ENCODE results near the gene IBA57. TPM values are rescaled to one million over a fixed set of nuclear protein-coding genes. Genes with fewer than 3 reads are reported as not detected.
"Not testable (repeated sequence)": the region's sequence is repeated elsewhere in the genome, so short reads cannot be mapped to it uniquely, and the experiment has no call there.

IBA57 gene
- total RNA-seq, 3 donors from 2014 or later: 11.5 to 12.9 (median 11.8) TPM

DNA sequence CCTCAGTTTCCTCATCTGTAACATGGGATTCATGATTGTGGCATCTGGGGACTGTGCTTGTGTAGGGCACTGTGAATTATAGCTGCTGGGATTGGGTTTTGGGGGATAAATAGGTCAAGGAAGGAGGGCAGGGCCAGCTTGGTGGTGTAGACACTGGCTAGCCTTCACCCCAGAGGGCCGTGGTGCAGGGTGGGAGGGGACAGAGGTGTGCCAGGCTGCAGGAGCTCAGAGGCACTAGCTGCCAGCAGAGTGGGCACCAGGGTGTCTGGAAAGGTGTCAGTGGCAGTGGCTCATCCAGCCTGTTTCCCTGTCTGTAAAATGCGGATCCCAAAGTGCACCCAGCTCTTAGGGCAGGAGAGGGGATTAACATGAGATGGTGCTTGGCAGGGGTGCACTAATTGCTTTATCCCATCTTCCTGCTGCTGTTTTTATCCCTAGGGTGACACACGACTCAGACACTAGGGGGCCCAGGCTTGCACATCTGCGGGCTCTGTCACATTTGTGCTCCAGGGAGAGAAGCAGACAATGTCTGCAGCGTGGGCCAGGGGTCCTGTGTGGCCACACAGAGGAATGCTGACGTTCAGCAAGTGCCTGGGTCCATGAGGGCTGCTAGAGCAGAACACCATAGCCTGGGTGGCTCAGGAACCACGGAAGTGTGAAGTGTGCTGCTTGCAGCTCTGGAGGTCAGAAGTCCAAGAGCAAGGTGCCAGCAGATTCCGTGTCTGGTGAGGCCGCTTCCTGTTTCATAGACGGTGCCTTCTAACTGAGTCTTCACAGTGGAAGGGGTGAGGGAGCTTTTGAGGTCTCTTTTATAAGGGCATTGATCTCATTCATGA lies 61.6 kb downstream of the IBA57 start:
- peak; percentile 96 for ATAC-seq
- H3K9me3 ChIP-seq: peaks cover 9% of the 10 kb centered on the region
- H3K4me3 ChIP-seq: no peak overlapping the region
- no peaks in the 10 kb centered on the region for H3K36me3 ChIP-seq (ENCODE audit: low read depth)
- no peaks in the 10 kb centered on the region for H3K4me1 ChIP-seq (ENCODE audit: low read depth)
- intact Hi-C loops (cut with DNase I, micrococcal nuclease): no loop called here
- TF ChIP-seq, protein P1, sequence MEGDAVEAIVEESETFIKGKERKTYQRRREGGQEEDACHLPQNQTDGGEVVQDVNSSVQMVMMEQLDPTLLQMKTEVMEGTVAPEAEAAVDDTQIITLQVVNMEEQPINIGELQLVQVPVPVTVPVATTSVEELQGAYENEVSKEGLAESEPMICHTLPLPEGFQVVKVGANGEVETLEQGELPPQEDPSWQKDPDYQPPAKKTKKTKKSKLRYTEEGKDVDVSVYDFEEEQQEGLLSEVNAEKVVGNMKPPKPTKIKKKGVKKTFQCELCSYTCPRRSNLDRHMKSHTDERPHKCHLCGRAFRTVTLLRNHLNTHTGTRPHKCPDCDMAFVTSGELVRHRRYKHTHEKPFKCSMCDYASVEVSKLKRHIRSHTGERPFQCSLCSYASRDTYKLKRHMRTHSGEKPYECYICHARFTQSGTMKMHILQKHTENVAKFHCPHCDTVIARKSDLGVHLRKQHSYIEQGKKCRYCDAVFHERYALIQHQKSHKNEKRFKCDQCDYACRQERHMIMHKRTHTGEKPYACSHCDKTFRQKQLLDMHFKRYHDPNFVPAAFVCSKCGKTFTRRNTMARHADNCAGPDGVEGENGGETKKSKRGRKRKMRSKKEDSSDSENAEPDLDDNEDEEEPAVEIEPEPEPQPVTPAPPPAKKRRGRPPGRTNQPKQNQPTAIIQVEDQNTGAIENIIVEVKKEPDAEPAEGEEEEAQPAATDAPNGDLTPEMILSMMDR (IDR thresholded peaks at IDR 0.05): no peak
- peak in 2 of 3 donors; percentile 65 to 76 for DNase-seq

DNA sequence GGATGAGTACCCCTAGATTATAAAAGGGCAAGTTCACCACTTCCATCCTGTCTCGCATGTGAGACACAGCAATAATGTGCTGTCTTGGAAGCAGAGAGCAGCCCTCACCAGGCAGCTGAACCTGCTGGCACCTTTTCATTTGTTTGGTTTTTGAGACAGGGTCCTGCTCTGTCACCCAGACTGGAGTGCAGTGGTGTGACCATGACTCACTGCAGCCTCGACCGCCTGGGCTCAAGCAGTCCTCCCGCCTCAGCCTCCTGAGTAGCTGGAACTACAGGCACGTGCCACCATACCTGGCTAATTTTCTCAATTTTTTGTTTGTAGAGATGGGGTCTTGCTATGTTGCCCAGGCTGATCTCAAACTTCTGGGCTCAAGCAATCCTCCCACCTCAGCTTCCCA lies 62.5 kb downstream of the IBA57 start:
- H3K9me3 ChIP-seq; DNase-seq; intact Hi-C loops (cut with DNase I, micrococcal nuclease); H3K4me1 ChIP-seq (ENCODE audit: low read depth); ATAC-seq; H3K36me3 ChIP-seq (ENCODE audit: low read depth); H3K4me3 ChIP-seq: not testable (repeated sequence)

DNA sequence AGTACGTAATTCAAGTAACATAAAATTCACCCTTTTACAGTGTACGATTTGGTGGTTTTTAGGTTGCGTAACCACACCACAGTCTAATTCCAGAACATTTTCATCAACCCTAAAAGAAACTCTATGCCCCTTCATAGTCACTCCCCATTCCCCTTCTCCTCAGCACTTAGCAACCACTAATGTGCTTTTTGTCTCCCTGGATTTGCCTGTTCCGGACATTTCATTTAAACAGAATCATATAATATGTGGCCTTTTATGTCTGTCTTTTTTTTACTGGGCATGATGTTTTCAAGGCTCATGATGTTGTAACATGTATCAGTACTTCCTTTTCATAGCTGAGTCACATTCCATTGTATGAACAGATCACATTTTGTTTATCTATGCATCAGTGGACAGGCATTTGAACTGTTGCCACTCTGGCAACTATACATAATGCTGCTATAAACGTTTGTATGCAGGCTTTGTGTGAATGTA lies 63.0 kb downstream of the IBA57 start:
- TF ChIP-seq, protein P1 (IDR thresholded peaks at IDR 0.05): no peak
- DNase-seq (no peak), ATAC-seq (peak; percentile 27)
- intact Hi-C loops (cut with DNase I, micrococcal nuclease): no loop called here
- Histone ChIP-seq H3K4me3 (no peak overlapping the region), H3K4me1 (ENCODE audit: low read depth) (no peaks in the 10 kb centered on the region), H3K9me3 (peaks cover 9% of the 10 kb centered on the region), H3K36me3 (ENCODE audit: low read depth) (no peaks in the 10 kb centered on the region)

DNA sequence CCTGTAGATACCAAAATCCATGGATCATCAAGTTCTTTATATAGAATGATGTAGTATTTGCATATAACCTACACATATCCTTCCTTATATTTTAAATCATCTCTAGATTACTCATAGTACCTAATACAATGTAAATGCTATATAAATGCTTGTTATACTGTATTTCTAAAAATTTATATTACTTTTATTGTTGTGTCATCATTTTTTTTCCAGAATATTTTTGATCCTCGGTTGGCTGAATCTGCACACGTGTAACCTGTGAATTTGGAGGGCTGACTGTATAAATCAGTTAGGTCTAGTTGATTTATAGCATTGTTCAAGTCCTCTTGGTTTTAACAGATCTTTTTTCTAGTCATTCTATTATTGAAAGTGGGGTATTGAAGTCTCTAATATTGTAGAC lies 65.6 kb downstream of the IBA57 start:
- TF ChIP-seq, protein P1 (IDR thresholded peaks at IDR 0.05): no peak
- no peak for ATAC-seq
- intact Hi-C loops (cut with DNase I, micrococcal nuclease): no loop called here
- Histone ChIP-seq H3K4me3 (no peak overlapping the region), H3K9me3 (no peaks in the 10 kb centered on the region), H3K36me3 (ENCODE audit: low read depth) (no peaks in the 10 kb centered on the region), H3K4me1 (ENCODE audit: low read depth) (no peaks in the 10 kb centered on the region)
- no peak for DNase-seq

Other genes starting within 250 kb of the IBA57 start
- gene WNT9A, start 217.9 kb upstream of the IBA57 start, total RNA-seq: 10 to 100 TPM in 1 of 3 donors, 1 to 10 TPM in 2; 1.7 to 12.7 (median 2.4) TPM
- not detected for gene WNT3A, start 158.8 kb upstream of the IBA57 start, total RNA-seq
- gene ARF1, start 83.1 kb upstream of the IBA57 start, total RNA-seq: 100 to 1,000 TPM; 339 to 490 (median 479) TPM
- gene C1orf35, start 62.5 kb upstream of the IBA57 start, total RNA-seq: 10 to 100 TPM; 10.6 to 15.7 (median 13.9) TPM
- gene MRPL55, start 56.5 kb upstream of the IBA57 start, total RNA-seq: 10 to 100 TPM; 24.3 to 42.1 (median 37.3) TPM
- 100 to 1,000 TPM; 165 to 182 (median 178) TPM for gene GUK1, start 25.5 kb upstream of the IBA57 start, total RNA-seq
- gene GJC2, start 15.9 kb upstream of the IBA57 start, total RNA-seq: 1 to 10 TPM in 2 of 3 donors, under 1 TPM in 1; 0.55 to 8.9 (median 1.5) TPM
- gene OBSCN, start 42.2 kb downstream of the IBA57 start, total RNA-seq: 10 to 100 TPM in 1 of 3 donors, 1 to 10 TPM in 2; 4.2 to 30.9 (median 7.5) TPM
- gene TRIM11, start 241.0 kb downstream of the IBA57 start, total RNA-seq: 10 to 100 TPM; 32.1 to 40.4 (median 35.0) TPM

Measured in mucosa of descending colon (tissue), 3 donors.